Measurements from ENCODE around the gene CPNE7.

DNA sequence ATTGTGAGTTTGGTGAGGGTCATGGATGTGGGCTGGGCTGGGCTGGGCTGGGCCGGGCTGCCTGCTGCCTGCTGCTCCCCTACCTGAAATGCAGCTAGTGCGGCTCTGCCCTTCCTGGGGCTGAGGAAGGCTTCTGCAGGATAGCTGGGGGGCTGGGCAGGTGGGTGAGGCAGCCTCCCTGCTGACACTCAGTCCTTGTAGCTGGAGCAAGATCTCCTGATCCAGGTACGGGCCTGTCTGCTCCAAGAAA is 10.4 kb upstream of the CPNE7 start:
- TF ChIP-seq, protein P1, sequence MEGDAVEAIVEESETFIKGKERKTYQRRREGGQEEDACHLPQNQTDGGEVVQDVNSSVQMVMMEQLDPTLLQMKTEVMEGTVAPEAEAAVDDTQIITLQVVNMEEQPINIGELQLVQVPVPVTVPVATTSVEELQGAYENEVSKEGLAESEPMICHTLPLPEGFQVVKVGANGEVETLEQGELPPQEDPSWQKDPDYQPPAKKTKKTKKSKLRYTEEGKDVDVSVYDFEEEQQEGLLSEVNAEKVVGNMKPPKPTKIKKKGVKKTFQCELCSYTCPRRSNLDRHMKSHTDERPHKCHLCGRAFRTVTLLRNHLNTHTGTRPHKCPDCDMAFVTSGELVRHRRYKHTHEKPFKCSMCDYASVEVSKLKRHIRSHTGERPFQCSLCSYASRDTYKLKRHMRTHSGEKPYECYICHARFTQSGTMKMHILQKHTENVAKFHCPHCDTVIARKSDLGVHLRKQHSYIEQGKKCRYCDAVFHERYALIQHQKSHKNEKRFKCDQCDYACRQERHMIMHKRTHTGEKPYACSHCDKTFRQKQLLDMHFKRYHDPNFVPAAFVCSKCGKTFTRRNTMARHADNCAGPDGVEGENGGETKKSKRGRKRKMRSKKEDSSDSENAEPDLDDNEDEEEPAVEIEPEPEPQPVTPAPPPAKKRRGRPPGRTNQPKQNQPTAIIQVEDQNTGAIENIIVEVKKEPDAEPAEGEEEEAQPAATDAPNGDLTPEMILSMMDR (IDR thresholded peaks at IDR 0.05), result no peak
- no peak for TF ChIP-seq EZH2 (IDR thresholded peaks at IDR 0.05; ENCODE audit: borderline replicate concordance, insufficient read depth, low read depth, low read length, poor library complexity, severe bottlenecking)

Data from B cell (primary cell).